HG03354 (cell line): ENCODE results near the gene IFI27.

Experiments used
- ATAC-seq: cut with Tn5 transposase; IDR thresholded peaks from one replicate; pipeline ENCODE4 v1.9.1; 2021; ENCODE audit warnings: mild to moderate bottlenecking; ENCODE audit not compliant: unreplicated experiment, poor library complexity, severe bottlenecking

IFI27 gene

DNA sequence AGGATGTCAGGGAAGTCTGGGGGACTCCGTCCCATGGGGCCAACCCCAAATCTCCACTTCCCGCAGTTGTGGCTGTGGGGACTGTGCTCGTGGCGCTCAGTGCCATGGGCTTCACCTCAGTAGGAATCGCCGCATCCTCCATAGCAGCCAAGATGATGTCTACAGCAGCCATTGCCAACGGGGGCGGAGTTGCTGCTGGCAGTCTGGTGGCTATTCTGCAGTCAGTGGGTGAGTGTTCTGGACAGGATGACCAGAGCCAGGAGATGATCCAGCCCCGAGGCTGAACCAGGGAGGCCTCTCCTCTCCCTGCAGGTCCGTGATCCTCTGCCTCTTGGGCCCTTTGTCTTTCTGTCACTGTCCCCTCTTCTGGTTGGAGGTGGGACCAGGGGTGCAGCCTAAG lies 8.8 kb upstream of the IFI27 start:
- no peak for ATAC-seq

GRCh38 chr14:94102768-94103482 lies 7.6 kb upstream of the IFI27 start:
- ATAC-seq = no peak

DNA sequence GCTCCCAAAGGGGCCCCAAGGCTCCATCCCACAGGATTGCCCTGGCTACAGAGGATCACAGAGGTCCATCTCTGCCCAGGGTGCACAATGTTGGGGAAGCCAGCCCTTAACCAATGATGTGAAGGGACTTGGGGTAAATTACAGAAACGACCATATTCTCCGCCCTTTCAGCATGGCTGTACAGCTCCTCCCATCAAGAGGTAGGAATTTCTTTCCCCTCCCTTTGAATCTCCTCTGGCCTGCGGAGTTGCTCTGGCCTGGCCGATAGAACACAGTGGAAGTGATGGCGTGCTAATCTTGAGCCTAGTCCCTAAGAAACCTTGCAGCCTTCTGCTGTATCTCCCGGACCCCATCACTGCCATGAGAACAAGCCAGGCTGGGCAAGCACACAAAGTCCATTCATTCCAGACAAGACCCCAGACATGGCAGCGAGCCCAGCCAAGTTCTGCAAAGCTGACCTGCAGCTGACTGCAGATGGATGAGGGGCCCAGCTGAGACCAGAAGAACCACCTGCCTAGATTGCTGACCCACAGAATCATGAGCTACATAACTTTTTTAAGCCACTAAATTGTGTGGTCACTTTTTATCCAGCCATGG lies 6.9 kb upstream of the IFI27 start:
- ATAC-seq = no peak

GRCh38 chr14:94104731-94105130 lies 5.8 kb upstream of the IFI27 start:
- no peak for ATAC-seq

GRCh38 chr14:94109915-94110250 lies 653 bp upstream of the IFI27 start:
- no peak for ATAC-seq

GRCh38 chr14:94111276-94112095 lies 950 bp downstream of the IFI27 start:
- ATAC-seq = no peak

GRCh38 chr14:94112513-94113063 lies 2.1 kb downstream of the IFI27 start:
- ATAC-seq = no peak

GRCh38 chr14:94113073-94113472 lies 2.5 kb downstream of the IFI27 start:
- no peak for ATAC-seq

DNA sequence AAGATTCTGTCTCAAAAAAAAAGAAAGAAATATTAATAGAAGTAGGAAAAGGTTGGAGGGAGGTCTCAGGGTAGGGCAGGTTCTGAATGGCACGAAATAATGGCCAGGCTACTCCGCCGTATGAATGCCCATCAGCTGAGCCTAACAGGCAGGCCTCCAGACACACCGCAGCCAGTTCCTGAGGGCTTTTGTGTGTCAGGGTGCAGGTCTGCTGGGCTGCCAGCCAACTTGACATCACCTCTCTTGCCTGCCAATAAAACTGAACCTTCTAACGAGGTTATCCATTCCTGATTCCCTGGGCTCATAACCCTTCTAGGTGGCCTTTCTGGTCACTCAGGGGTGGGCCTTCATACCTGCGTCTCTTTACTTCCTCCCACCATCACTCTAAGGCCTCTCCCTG lies 3.0 kb downstream of the IFI27 start:
- ATAC-seq = no peak

DNA sequence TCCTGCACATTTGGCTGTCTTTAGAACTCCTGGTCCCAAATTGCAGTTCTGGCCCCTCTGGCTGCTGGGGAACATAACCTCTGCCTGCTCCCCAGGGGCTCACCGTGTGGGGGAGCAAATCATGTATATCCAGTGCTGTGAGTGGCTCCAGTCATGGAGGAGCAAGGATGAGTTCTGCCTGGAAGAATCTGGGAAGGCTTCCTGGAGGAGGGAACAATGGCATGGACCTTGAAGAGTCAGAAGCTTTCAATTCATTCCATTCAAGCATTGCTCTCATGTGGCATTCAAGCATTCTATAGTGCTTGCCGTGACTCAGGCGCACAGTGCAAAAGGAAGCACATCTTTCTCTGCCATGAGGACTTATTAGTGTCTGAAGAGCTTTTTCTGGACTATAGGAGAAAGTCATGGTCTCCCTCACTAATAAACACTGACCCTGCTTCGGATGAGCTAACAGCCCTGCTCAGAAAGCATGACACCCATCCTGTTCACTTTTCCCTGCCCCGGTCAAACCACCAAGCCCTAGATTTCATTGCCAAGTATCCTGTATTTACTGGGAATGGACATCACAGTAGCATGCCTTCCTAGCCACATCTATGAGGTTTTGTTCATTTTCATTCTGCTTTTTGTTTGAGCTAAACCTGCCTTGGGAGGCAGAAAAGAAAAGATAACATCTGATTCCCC lies 3.5 kb downstream of the IFI27 start:
- no peak for ATAC-seq

DNA sequence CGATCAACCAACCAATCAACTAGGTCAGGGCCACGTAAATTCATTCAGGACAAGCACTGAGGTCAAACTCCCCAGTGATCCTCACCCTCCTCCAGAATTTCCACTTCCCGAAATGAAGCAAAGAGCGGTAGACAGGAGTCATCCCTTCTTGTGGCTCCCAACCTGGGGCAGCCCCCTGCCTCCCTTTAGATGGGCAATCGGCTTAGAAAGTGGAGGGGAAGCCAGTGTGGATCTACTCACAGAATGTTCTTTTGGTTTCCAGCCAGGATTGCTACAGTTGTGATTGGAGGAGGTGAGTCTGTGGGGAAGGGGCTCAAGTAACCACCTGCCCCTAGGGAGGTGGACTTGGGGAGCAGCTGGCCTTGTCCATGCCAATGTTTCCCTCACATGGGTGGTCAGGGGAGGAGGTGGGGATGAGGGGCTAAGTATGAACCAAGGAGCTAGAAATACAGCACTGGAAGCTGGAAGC lies 4.1 kb downstream of the IFI27 start:
- no peak for ATAC-seq

DNA sequence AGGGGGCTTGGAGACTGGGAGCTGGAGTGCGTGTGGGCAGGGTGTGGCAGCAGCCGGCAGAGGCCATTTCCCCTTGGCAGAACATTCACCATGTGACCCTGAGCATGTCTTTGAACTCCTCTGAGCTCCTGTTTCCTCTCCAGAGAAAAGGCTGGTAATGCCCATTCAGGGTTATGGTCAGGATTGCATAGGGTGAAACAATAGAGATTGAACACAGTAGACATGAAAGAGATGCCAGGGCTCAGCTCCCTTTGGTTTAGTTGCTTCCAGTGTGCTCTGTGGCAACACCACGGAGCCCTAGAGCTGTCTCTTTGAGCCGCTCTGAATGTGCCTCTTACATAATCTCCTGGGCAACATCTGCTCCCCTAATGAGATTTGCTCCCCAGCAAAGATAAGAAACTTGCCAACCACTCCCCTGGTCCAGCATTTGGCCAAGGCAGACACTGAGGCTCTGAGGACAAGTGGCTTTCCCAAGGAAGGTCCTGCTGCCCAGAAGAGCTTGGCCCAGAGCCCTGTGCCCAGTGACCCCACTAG lies 4.6 kb downstream of the IFI27 start:
- ATAC-seq = no peak

- no peak for ATAC-seq
These were observed 5.1 kb downstream of the IFI27 start for GRCh38 chr14:94115631-94116030.

DNA sequence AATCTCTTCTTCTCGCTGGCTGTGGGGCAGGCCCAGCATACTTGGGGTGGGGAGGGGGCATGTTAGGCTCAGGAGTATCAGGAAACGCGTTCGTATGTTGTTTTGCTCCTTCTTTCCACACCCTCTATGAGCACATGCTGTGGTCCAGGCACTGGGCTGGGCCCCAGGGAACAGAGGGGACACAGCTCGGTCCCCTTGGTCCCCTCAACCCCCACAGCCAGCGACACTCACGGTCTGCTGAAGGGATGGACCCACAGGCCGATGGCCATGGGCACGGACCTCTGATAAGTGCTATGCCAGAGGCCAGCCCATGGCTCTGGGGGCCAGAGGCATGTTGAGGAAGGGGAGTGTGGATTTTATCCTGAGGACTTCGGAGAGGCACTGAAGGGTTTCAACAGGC lies 6.2 kb downstream of the IFI27 start:
- no peak for ATAC-seq

- ATAC-seq = no peak
These were observed 7.3 kb downstream of the IFI27 start for GRCh38 chr14:94117856-94118255.

DNA sequence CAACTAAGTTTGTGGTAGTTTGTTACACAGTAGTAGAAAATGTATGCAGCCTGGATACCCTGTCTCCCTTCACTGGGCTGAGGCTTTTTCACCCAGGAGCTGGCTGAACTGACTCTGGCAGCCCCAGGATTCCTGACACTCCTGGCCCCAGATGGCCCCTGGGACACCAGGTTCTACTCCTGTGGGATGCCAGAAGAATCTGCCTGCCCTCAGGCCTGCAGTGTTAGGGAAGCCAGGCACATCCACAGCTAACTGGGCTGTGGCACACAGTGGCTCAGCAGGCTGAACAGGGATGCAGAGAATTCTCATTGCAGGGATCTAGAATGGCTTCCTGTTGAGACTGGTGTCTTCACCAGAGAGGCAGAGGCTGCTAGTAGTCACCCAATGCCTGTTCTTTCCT lies 8.5 kb downstream of the IFI27 start:
- no peak for ATAC-seq

DNA sequence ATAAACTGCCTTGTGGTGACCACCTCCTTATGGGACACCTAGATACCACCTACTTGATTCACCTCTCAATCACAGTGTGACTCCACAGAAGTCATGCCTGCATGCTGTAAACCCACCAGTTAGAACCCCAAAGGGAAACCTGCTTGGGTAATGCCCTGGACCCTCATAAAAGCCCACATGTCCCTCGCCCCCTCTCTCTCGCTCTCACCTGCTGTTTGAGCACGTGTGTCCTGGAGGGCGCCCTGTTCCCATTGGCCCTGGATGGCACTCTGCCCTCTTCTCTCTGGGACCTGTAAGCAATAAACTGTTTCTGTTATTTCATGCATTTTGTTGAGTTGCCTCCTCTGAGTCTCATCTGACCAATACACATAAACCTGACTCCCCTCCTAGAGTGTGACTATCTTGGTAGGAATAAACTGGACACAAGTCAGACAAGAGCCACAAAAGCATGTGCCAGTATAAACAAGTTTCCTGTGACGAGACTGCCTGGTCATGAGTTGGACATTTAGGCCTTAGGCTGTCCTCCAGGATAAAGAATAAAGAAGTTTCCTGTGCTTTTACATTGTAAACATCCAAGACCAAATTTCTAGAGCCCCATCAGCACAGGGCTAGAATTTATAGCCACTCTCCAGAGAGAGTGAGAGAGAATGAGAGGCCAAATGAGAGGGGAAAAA lies 10.3 kb downstream of the IFI27 start:
- ATAC-seq = no peak

- ATAC-seq = no peak
These were observed 10.9 kb downstream of the IFI27 start for GRCh38 chr14:94121485-94121884.

DNA sequence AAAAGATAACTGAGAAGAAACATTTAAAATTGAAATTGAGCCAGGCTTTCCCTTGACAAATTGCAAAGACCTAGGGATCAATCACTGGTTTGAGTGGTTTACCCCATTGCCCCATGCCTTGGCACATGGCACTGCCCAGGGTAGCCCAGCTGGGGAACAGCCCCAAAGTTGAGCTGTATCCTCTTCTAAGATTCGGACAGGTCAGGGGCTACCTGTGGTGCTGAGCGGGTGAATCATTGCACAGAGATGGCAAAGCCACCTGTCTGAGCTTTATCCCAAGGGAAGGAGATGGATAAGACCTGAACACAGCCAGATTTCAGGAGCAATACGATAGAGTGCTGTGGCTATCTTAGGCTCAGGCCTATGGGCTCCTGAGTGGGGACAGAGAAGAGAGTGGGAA lies 11.9 kb downstream of the IFI27 start:
- no peak for ATAC-seq
